ENCODE results near the gene TKTL1. TPM values are rescaled to one million over a fixed set of nuclear protein-coding genes. Genes with fewer than 3 reads are reported as not detected.

Gene TKTL1
- total RNA-seq, 6 experiments from 2014 or later = 0.06 TPM; not detected in 5

DNA sequence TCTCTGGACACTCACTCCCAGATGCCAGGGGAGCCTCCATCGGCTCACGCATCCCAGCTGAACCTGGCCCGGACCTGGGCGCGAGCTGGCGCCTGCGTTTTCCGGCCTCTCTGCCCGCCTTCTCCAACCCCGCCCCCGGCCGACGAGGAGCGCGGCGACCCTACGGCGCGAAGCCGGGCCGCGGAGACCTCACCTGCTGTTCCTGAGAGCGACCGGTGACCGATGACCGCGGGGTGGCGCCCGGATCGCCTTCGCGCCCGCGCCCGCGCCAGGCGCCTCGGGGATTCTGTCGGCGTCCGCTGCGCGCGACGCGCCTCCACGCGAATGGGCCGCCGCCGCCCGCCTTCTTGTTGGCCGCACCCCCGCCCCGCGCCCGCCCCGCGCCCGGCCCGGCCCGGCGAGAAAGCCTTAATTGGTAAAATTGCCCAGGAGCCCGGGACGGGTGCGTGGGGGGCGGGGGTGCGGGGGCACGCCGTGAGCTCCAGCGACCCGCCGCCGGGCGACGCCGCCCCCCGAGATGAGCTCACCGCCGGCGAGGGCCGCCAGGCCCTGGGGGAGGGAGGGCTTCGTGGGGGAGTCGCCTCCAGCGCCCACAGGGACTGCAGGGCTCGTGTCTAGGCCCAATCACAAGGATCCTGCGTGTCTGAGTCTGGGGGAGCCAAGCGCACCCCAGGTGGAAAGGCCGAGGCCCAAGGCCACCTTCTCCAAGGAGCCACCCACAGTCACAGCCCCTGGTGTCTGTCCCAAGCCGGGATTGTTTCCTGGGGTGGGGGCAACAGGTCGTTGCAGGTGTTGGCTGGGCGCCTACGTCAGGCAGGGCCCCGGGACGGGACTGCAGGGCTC, 78.9 kb downstream of the TKTL1 start, which contains the start of gene FLNA:
FLNA (minus strand) TSS at position 322 of the 843 bp plus-strand sequence. CDS start 3,389 bp downstream, outside the sequence.
- TF ChIP-seq CTCF (IDR thresholded peaks at IDR 0.05) = peak in 2 of 4 donors; percentile 11 to 36
- TF ChIP-seq POLR2A (IDR thresholded peaks at IDR 0.05) = no peak
- H3K36me3 ChIP-seq = no peaks in the 10 kb centered on the region
- H3K4me1 ChIP-seq = peaks cover 0 to 1% (median 0%) of the 10 kb centered on the region in 4 donors
- H3K27me3 ChIP-seq = no peaks in the 10 kb centered on the region
- H3K9me3 ChIP-seq = no peaks in the 10 kb centered on the region
- ATAC-seq (no peak), DNase-seq (peak in 1 of 3 donors; percentile 59)
- intact Hi-C loops (cut with DNase I) = no loop called here
- peak within 1 kb of the TSS; percentile 10 to 37 (median 26) for H3K27ac ChIP-seq
- 42% methylated on average over 44 of the region's 95 CpGs for WGBS (ENCODE audit: insufficient coverage, low coverage, low lambda C conversion rate, missing lambda C conversion rate)
- H3K4me3 ChIP-seq = peak within 1 kb of the TSS; percentile 9 to 32 (median 31)

DNA sequence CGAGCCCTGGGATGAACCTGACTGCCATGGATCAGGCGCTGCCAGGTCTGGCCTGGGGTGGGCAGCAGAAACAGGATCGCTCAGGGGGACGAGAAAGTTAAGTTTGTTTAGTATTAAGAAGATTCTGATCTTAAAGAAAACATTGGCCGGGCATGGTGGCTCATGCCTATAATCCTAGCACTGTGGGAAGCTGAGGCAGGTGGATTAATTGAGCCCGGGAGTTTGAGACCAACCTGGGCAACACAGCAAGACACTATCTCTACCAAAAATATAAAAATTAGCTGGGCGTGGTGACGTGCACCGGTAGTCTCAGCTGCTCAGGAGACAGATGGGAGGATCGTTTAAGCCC, 79.5 kb downstream of the TKTL1 start:
- no peak for ATAC-seq
- no peak overlapping the region for H3K4me3 ChIP-seq

DNA sequence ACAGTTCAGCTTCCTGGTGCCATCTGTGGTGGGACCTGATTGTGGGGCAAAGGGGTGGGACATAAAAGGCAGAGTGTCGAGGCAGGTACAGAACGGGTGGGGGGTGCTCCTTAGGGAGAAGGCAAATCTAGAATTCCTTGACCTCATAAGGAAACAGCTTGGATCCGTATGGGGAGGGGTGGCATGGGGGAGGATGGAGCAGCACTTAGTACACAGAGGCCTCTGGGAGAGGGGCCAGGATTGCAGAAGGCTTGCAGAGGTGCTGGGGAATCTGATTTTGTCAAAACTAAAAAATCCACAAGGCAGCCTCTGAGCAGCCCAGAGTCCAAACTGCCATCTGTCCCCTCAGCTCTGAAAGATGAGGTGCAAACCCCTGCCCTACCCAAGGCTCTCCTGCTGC, 81.2 kb downstream of the TKTL1 start:
- 72% methylated on average over 3 of the region's 3 CpGs for WGBS (ENCODE audit: insufficient coverage, low coverage, low lambda C conversion rate, missing lambda C conversion rate)
- intact Hi-C loops (cut with DNase I) = no loop called here
- DNase-seq = no peak

More for the DNA sequence above, 79.5 kb downstream of the TKTL1 start:
- Histone ChIP-seq H3K27ac (peak overlapping the region in 1 of 3 donors; percentile 26), H3K36me3 (no peaks in the 10 kb centered on the region), H3K27me3 (no peaks in the 10 kb centered on the region), H3K9me3 (no peaks in the 10 kb centered on the region), H3K4me1 (peaks cover 0 to 1% (median 0%) of the 10 kb centered on the region in 4 donors)
- no peak for DNase-seq
- 75% methylated on average over 10 of the region's 10 CpGs for WGBS (ENCODE audit: insufficient coverage, low coverage, low lambda C conversion rate, missing lambda C conversion rate)
- intact Hi-C loops (cut with DNase I) = no loop called here
- TF ChIP-seq POLR2A (IDR thresholded peaks at IDR 0.05) (no peak), CTCF (IDR thresholded peaks at IDR 0.05) (no peak)

GRCh38 chrX:154378059-154378798, 82.6 kb downstream of the TKTL1 start:
- intact Hi-C loops (cut with DNase I) = no loop called here
- Histone ChIP-seq H3K4me1 (no peaks in the 10 kb centered on the region), H3K27me3 (no peaks in the 10 kb centered on the region), H3K36me3 (no peaks in the 10 kb centered on the region), H3K27ac (peak overlapping the region; percentile 89 to 96 (median 92)), H3K9me3 (no peaks in the 10 kb centered on the region), H3K4me3 (peak overlapping the region in 2 of 3 donors; percentile 44 to 51)
- DNase-seq (peak; percentile 70 to 98 (median 97)), ATAC-seq (peak; percentile 0 to 6 (median 0))
- 0% methylated on average over 2 of the region's 79 CpGs for WGBS (ENCODE audit: insufficient coverage, low coverage, low lambda C conversion rate, missing lambda C conversion rate)
- TF ChIP-seq CTCF (IDR thresholded peaks at IDR 0.05) (no peak), POLR2A (IDR thresholded peaks at IDR 0.05) (peak; percentile 89)

More for the DNA sequence above, 81.2 kb downstream of the TKTL1 start:
- no peak for ATAC-seq
- TF ChIP-seq POLR2A (IDR thresholded peaks at IDR 0.05) = no peak
- TF ChIP-seq CTCF (IDR thresholded peaks at IDR 0.05) = no peak
- Histone ChIP-seq H3K4me3 (no peak overlapping the region), H3K27ac (no peak overlapping the region), H3K9me3 (no peaks in the 10 kb centered on the region), H3K36me3 (no peaks in the 10 kb centered on the region), H3K27me3 (no peaks in the 10 kb centered on the region), H3K4me1 (peaks cover 0 to 1% (median 0%) of the 10 kb centered on the region in 4 donors)

Data from right lobe of liver (tissue), 6 donors.